Cardiac muscle cell (in vitro differentiated cells and primary cell): ENCODE results near the gene MRGPRD. TPM values are rescaled to one million over a fixed set of nuclear protein-coding genes. Genes with fewer than 3 reads are reported as not detected.

ENCODE experiments used
- DNase-seq, 2 donors: peaks; one replicate each; pipeline versions ENCODE4 v3.0.0 to v3.0.0-alpha.2; 2010 to 2017; ENCODE audit warnings: low read depth in 1 of 2, low spot score in 1 of 2
- H3K27ac ChIP-seq: fragments of 200-600 bp; sonication (generic); 2 replicates; pipeline ENCODE4 v1.5.1; 2016
- H3K27me3 ChIP-seq: fragments of 200-600 bp; sonication (generic); 2 replicates; pipeline ENCODE4 v1.6.0; 2016; ENCODE audit warnings: control low read depth
- H3K36me3 ChIP-seq: fragments of 200-600 bp; sonication (generic); 2 replicates; pipeline ENCODE4 v1.5.1; 2016; ENCODE audit warnings: control low read depth
- H3K4me1 ChIP-seq: fragments of 200-600 bp; sonication (generic); 2 replicates; pipeline ENCODE4 v1.8.1; 2017; ENCODE audit warnings: low read depth, mild to moderate bottlenecking, mixed run types
- H3K4me3 ChIP-seq: fragments of 200-600 bp; sonication (generic); 2 replicates; pipeline ENCODE4 v1.5.1; 2016; ENCODE audit warnings: mild to moderate bottlenecking
- H3K9me3 ChIP-seq: fragments of 200-600 bp; sonication (generic); 2 replicates; pipeline ENCODE4 v1.5.1; 2017; ENCODE audit warnings: low read depth, mild to moderate bottlenecking, control low read depth
- CTCF ChIP-seq: IDR thresholded peaks from 2 replicates; pipeline ENCODE4 v1.5.1; 2012; ENCODE audit warnings: low read depth, mild to moderate bottlenecking, low read length
- polyA plus RNA-seq: library from polyadenylated mRNA; unstranded; fragments of >200 nt; fragmentation: Nextera tagmentation; extraction: Ambion mirVana; gene quantifications from 2 replicates; pipeline ENCODE4 v1.2.1, GENCODE V29; 2016
- total RNA-seq: library from RNA; depleted of rRNA; stranded (reverse); fragments of >200 nt; gene quantifications from 2 replicates; pipeline ENCODE4 v1.2.3, GENCODE V29; 2016

The MRGPRD gene
- not detected in 2 replicates for total RNA-seq
- polyA plus RNA-seq = not detected in 2 replicates

- Histone ChIP-seq H3K4me3 (no peak within 1 kb of the TSS), H3K36me3 (no peaks in the 10 kb centered on the region), H3K27me3 (no peaks in the 10 kb centered on the region), H3K4me1 (no peaks in the 10 kb centered on the region), H3K9me3 (no peaks in the 10 kb centered on the region), H3K27ac (no peak within 1 kb of the TSS)
- no peak for TF ChIP-seq CTCF
- DNase-seq = no peak
These were observed at the start of gene MRGPRD for GRCh38 chr11:68980776-68981065. Gene MRGPRD, minus strand, starts transcription at chr11:68980986. Its CDS starts 0 bp downstream, at chr11:68980986.

- no peak for TF ChIP-seq CTCF
- Histone ChIP-seq H3K4me1 (peaks cover 24% of the 10 kb centered on the region), H3K27me3 (no peaks in the 10 kb centered on the region), H3K4me3 (no peak overlapping the region), H3K36me3 (no peaks in the 10 kb centered on the region), H3K9me3 (no peaks in the 10 kb centered on the region), H3K27ac (no peak overlapping the region)
- no peak for DNase-seq
These were observed 49.5 kb upstream of the MRGPRD start for GRCh38 chr11:69030301-69030700.

GRCh38 chr11:69027704-69028372 is 47.1 kb upstream of the MRGPRD start:
- no peaks in the 10 kb centered on the region for H3K27me3 ChIP-seq
- no peak for TF ChIP-seq CTCF
- H3K27ac ChIP-seq = peak overlapping the region; percentile 65
- no peaks in the 10 kb centered on the region for H3K36me3 ChIP-seq
- peaks cover 15% of the 10 kb centered on the region for H3K4me1 ChIP-seq
- no peaks in the 10 kb centered on the region for H3K9me3 ChIP-seq
- DNase-seq = peak in 1 of 2 donors; percentile 60
- H3K4me3 ChIP-seq = no peak overlapping the region

- DNase-seq = no peak
- no peaks in the 10 kb centered on the region for H3K9me3 ChIP-seq
- TF ChIP-seq CTCF = no peak
These were observed 43.7 kb upstream of the MRGPRD start for GRCh38 chr11:69024509-69024908.

GRCh38 chr11:69022260-69022659 is 41.5 kb upstream of the MRGPRD start:
- Histone ChIP-seq H3K4me3 (no peak overlapping the region), H3K27me3 (no peaks in the 10 kb centered on the region), H3K36me3 (no peaks in the 10 kb centered on the region), H3K4me1 (peaks cover 15% of the 10 kb centered on the region), H3K9me3 (no peaks in the 10 kb centered on the region), H3K27ac (no peak overlapping the region)
- no peak for TF ChIP-seq CTCF
- DNase-seq = no peak

More at GRCh38 chr11:69024509-69024908, 43.7 kb upstream of the MRGPRD start:
- H3K27ac ChIP-seq = no peak overlapping the region
- H3K36me3 ChIP-seq = no peaks in the 10 kb centered on the region
- H3K4me1 ChIP-seq = peaks cover 20% of the 10 kb centered on the region
- no peaks in the 10 kb centered on the region for H3K27me3 ChIP-seq
- no peak overlapping the region for H3K4me3 ChIP-seq
